ENCODE results near the gene LDLRAD2.
A peak's percentile ranks its signal among the peaks of the same experiment; 100 is the strongest.
"Not testable (repeated sequence)": the region's sequence is repeated elsewhere in the genome, so short reads cannot be mapped to it uniquely, and the experiment has no call there.

Gene LDLRAD2, protein sequence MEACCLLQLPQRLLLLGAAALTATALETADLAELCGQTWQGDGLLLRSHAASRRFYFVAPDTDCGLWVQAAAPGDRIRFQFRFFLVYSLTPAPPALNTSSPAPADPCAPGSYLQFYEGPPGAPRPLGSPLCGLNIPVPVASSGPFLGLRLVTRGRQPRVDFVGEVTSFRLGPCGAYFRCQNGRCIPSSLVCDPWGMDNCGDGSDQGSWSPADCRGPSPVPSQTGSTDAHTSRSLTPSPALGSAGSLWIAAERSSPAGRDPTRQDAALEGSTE

DNA sequence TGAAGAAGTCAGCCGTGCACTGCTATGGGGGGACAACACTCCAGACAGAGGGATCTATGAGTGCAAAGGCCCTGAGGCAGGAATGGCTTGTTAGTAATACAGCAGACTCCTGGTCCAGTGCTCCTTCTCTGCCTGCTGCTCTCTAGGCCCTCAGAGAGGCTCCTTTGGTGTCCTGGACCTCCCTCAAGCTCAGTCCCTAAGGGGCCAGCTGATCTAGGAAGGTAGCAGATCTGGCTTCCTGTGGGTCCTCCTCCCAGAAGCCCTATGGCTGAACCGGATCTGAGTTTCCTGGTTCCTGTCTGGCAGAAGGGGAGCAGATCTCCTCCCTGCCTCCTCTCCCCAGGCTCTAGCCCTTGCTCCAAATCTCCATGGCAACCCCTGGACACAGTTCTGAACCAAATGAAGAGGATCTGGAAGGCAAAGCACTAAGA, at the start of gene LDLRAD2:
TSS of gene LDLRAD2 (plus strand) at position 391 of the 431 bp plus-strand sequence. CDS start 187 bp downstream, outside the sequence.
- DNase-seq = no peak

DNA sequence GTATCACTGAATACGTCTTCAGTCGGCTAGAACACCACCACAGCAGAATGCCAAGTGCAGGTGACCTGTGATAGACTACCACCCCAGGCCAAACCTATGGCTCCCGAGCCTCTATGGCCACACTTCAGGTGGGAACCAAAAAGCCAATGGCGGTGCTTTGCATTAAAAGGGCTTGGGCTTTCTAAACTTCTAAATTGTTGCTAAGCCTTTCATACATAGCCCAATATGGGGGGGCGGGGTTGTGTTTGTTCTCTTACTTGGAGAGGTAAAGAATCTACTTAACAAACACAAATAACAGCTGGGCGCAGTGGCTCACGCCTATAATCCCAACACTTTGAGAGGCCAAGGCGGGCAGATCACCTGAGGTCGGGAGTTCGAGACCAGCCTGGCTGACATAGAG, 48.8 kb upstream of the LDLRAD2 start:
- DNase-seq = no peak

DNA sequence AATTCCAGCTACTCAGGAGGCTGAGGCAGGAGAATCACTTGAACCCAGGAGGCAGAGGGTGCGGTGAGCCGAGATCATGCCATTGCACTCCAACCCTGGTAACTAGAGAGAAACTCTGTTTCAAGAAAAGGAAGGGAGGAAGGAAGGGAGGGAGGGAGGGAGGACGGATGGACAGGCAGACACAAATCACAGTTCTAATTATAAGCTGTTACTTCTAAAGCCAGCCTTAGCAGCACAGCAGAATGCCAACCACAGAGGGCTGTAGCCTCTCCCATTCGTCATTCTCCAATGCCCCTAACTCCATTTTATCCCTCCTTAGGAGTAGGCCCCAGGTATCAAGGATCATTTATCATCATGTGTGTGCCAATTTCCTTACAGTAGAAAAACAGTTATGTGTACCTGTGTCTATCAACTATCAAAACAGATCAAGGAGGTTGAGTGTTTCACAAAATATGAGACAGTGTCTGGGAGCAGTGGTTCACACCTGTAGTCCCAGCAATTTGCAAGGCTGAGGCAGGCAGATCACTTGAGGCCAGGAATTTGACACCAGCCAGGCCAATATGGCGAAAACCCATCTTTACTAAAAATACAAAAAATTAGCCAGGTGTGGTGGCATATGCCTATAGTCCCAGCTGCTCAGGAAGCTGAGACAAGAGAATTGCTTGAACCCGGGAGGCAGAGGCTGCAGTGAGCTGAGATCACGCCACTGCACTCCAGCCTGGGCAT, 48.2 kb upstream of the LDLRAD2 start:
- DNase-seq = no peak

DNA sequence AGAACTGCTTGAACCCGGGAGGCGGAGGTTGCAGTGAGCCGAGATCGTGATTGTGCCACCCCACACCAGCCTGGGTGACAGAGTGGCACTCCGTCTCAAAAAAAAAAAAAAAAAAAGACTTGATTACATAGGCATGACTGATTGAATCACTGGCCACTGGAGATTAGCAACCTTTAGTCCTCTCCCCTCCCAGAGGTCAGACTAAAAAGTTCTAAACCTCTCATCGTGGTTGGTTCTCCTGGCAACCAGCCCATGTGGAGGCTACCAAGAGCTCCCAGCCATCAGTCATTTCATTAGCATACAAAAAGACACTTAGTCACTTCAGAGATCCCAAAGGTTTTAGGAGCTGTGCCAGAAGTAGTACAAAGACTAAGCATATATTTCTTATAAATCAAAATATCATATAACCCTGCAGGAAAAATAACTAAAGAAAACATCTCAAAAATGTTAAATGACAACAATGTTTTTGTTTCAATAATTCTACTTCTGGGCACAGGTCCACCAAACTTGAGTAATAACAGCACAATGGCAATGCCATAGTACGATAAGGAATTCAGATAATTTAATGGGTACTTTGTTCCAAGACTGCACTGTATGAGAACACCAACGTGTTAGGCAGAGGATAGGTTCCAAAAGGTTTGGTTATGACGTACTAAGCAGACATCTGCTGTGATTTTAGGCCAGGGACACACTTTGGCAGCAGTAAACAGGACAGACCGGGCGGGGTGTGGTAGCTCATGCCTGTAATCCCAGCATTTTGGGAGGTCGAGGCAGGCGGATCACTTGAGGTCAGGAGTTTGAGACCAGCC, 47.2 kb upstream of the LDLRAD2 start:
- peak; percentile 23 for DNase-seq

DNA sequence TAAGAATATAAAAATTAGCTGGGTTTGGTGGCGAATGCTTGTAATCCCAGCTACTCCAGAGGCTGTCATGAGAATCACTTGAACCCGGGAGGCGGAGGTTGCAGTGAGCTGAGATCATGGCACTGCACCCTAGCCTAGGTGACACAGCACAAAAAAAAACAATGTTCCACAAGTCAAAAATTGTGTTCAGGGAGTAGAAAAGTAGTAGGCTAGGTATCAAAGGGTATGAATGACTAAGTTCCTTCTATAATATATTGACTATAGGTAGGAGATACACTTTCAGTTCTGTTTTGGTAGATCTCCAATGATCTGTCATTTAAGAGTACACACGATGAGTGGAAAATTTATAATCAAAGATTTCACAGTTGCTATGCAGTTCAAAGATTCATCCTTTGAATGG, 45.9 kb upstream of the LDLRAD2 start:
- DNase-seq = peak; percentile 32

DNA sequence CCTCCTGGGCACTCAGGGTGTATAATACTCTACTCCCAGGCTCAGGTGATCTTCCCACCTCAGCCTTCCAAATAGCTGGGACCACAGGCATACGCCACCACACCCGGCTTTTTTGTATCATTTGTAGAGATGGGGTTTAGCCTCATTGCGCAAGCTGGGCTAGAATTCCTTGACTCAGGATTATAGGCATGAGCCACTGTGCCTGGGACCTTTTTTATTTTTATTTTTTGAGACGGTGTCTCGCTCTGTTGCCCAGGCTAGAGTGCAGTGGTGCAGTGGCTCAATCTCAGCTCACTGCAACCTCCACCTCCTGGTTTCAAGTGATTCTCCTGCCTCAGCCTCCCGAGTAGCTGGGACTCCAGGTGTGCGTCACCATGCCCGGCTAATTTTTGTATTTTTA, 45.0 kb upstream of the LDLRAD2 start:
- not testable (repeated sequence) for DNase-seq

DNA sequence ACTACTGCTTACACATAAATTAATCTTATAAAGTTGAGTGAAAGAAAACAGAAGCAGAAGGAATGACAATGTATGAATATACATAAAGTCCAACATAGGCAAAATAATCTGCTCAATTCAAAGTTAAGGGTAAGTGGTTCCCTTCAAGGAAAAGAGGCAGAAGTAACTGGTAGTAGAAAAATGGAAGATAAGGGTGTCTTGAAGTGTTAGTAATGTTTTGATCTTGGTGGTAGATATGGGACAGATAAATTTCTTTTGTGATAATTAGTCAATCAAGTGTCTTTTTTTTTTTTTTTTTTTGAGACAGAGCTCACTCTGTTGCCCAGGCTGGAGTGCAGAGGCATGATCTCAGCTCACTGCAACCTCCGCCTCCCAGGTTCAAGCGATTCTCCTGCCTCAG, 41.9 kb upstream of the LDLRAD2 start:
- DNase-seq = no peak

DNA sequence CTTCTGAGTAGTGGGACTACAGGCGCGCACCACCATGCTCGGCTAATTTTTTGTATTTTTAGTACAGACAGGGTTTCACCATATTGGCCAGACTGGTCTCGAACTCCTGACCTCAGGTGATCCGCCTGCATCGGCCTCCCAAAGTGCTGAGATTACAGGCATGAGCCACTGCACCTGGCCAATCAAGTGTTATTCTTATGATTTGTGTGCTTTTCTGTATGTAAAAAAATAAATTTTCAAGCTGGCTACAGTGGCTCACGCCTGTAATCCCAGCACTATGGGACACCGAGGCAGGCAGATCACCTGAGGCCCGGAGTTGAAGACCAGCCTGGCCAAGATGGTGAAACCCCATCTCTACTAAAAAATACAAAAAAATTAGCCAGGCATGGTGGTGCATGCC, 41.5 kb upstream of the LDLRAD2 start:
- not testable (repeated sequence) for DNase-seq

DNA sequence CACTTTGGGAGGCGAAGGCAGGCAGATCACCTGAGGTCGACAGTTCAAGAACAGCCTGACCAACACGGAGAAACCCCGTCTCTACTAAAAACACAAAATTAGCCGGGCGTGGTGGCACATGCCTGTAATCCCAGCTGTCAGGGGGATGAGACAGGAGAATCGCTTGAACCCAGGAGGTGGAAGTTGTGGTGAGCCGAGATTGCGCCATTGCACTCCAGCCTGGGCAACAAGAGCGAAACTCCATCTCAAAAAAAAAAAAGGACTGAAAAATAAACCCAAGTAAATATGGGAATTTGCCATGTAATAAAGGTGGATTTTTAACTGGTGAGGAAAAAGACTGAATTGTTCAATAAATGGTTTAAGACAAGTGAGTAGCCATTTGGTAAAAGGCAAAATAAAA, 40.4 kb upstream of the LDLRAD2 start:
- DNase-seq = not testable (repeated sequence)

DNA sequence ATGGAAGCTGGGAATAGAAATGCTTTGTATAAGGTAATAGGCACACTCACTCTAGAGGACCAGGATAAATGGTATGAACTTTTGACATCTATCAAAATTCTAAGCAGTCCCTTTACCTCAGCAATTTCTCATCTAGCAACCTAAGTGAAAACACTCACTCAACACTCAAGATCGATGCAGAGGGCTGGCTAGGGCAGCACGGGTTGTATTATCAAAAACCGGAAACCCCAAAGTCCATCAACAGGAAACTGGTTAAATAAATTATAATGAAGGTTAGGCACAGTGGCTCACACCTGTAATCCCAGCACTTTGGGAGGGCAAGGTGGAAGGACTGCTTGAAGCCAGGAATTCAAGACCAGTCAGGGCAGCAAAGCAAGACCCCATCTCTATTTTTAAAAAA, 38.5 kb upstream of the LDLRAD2 start:
- DNase-seq = peak; percentile 44

DNA sequence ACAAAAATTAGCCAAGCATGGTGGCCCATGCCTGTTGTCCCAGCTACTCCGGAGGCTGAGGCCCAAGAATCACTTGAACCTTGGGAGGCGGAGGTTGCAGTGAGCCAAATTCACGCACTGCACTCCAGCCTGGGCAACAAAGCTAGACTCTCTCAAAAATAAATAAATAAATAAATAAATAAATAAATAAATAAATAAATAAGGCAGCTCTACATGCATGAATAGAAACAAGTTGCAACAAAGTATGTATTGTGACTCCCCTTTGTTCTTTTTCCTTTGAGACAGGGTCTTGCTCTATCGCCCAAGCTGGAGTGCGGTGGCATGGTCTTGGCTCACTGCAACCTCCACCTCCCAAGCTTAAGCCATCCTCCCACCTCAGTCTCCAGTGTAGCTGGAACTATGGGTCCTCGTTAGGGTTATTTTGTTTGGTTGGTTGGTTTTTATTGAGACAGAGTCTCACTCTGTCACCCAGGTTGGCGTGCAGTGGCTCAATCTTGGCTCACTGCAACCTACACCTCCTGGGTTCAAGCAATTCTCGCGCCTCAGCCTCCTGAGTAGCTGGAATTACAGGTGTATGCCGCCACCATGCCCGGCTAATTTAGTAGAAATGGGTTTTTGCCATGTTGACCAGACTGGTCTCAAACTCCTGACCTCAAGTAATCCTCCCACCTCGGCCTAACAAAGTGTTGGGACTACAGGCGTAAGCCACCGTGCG, 37.1 kb upstream of the LDLRAD2 start:
- no peak for DNase-seq

DNA sequence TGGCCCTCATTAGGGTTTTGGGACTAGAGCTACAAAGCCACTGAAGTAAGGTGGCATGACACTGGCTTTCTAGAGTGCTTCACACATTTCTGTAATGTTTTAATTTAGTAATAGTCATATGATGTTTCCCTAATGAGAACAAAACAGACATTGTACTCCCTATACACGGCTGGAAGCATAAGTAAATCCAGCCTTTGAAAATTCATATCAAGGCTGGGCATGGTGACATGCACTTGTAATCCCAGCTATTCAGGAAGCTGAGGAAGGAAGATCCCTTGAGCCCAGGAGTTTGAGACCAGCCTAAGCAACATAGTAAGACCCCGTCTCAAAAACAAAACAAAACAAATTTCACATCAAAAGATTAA, 36.5 kb upstream of the LDLRAD2 start:
- no peak for DNase-seq

DNA sequence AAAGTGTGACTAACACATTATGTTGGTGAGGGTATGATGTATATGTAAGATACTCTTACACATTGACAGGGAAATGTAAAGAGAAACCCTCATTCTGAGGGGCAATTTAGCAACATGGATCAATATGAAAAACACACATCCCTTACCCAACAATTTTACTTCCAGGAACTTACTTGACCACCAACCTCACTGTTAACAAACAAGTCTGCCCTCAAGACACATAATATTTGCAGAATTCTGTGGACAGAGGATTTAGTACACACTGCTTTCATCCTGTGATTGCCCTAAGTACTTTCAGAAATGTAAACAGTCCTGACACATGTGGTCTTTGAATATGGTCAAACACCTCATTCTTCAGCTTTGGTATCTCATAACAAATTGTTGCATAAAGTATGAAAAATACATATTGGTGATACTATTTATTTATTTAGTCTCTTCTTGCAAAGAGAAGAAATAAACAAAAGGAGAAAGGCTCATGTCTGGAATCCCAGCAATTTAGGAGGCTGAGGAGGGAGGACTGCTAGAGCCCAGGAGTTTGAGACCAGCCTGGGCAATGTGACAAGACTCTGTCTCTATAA, 36.0 kb upstream of the LDLRAD2 start:
- peak; percentile 26 for DNase-seq

DNA sequence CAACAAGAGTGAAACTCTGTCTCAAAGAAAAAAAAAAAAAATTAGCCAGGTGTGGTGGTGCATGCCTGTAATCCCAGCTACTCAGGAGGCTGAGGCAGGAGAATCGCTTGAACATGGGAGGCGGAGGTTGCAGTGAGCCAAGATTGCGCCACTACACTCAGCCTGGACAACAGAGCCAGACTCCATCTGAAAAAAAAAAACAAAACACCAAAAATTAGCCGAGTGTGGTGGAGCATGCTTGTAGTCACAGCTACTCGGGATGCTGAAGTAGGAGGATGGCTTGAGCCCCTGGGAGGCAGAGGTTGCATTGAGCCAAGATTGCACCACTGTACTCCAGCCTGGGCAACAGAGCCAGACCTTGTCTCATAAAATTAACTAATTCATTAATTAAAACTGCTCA, 35.1 kb upstream of the LDLRAD2 start:
- DNase-seq = not testable (repeated sequence)

DNA sequence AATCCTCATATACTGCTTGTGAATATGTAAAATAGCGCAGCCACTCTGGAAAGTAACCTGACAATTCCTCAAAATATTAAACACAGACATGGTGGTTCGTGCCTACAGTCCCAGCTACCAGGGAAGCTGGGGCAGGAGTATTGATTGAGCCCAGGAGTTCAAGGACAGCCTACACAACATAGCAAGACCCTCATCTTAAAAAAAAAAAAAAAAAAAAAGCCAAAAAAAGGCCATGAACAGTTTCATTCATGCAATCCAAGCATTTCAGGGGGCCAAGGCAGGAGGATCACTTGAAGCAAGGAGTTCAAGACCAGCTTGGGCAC, 33.7 kb upstream of the LDLRAD2 start:
- DNase-seq = no peak

DNA sequence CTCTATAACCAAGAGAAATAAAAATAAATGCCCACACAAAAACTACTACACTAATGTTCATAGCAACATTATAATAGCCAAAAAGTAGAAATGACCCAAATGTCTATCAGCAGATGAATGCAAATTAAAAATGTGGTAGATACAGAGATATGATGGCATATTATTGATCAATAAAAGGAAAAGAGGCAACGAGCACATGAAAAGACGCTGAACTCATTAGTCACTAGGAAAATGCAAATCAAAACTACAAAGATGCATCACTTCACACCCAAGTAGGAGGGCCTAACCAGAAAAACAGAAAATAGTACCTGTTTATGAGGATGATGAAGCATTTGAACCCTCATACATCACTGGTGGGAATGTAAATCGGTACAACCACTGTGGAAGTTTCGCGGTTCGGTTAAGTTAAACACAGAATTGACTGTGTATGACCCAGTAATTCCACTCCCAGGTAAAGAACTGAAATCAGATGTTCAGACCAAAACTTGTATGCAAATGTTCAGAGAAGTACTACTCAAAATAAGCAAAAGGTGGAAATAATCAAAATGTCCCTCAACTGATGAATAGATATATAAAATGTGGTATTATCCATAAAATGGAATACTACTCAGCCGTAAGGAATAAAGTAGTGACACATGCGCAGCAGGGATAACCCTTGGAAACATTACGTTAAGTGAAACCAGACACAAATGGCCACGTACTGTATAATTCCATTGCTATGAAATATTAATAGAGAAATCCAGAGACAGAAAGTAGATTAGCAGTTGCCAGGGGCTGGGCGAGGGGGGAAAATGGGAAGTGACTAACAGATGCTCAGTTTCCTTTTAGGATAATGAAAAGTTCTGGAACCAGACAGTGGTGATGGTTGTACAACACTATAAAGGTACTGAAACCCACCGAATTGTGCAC, 32.2 kb upstream of the LDLRAD2 start:
- DNase-seq = peak; percentile 83

DNA sequence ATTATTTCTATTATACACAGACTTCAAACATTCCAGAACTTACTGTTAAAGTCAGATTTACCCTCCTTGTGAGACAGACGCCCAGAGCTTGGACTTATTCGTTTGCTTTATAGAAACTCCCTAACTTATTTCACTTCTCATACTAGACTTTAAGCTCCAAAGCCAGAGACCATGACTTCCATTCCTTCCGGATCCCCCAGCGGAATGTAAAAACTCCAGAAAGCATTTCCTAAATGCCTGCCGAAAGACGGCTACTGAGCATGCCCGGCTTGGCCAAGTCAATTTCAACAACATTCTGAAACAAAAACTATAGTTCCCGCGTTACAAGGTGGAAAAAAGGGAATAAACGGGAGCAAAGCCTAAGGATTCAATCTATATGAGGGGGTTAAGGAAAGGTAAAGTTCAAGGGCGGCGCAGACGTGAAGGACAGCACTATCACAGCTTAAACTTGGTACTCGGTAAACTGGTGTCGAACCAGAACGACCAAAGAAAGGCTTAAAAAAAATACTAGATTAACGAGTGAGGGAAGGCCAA, 30.2 kb upstream of the LDLRAD2 start:
- DNase-seq = no peak

DNA sequence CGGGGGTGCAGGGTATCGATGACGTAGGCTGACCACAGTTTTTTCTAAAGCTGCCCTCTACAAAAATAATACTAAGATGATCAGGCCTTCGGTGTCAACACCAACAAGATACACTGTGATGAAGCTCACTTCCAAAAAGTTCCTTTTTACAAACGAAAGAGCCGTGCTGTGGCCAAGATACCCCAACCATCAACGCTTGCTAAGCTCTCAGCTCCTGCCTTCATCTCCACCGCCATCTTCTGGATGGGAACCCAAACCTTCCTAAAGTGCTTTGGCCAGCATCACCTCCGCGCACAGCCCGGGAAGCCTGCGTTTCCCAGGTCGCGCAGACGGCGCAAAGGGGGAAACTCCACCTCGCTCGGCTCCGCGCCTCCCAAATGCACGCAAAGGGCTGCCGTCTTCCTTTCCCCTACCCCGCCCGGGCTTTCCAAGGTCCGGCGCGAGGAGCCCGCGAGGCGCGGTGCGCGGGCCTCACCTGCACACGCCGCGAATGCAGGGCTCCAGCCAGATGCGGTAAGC, 29.7 kb upstream of the LDLRAD2 start:
- peak; percentile 65 for DNase-seq

DNA sequence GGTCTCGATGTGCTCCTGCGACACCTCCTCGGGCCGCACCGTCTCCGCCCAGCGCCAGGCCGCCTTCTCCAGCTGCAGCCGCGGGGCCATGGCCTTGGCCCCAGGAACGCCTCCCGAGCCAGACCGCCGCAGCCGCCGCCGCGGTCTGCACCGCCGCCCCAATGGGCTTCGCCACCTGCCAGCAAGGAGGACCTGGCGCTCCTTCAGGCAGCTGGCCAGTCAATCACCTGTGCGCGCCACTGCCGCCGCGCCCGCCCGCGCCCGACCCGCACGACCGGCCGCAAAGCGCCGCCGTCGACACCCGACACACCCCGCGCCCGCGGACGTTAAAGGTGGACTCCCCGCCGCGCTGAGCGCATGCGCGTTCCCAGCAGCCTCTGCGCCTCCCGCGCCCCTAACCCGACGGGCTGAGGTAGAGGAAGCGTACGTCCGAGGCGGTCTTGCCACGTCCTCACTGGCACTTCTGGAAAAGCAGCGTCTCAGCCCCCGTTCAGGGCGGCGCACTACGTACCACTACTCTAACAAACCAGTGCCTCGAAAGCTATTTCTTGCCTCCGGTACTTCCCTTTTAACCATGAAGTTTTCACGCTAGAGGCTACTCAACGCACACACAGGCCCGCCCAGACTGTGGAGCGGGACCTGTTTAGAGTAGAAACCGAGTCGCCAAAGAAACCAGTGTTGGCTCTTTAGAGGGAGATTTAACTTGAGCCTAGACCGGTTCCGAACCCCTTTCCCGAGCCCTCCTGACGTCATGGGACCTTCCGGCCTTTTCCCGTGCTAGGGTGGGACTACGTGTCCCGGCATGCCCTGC, 29.0 kb upstream of the LDLRAD2 start, which contains the start of gene USP48:
TSS of gene USP48 (minus strand) at position 282 of the 811 bp plus-strand sequence. CDS start at position 90, 192 bp downstream.
- DNase-seq = peak; percentile 98
